ENCODE data around the gene CDC20. TPM values are rescaled to one million over a fixed set of nuclear protein-coding genes. Genes with fewer than 3 reads are reported as not detected.

Gene CDC20
- polyA plus RNA-seq, 1 of the 3 experiments (the other 2 are of a cell fraction): 82.7 TPM

DNA sequence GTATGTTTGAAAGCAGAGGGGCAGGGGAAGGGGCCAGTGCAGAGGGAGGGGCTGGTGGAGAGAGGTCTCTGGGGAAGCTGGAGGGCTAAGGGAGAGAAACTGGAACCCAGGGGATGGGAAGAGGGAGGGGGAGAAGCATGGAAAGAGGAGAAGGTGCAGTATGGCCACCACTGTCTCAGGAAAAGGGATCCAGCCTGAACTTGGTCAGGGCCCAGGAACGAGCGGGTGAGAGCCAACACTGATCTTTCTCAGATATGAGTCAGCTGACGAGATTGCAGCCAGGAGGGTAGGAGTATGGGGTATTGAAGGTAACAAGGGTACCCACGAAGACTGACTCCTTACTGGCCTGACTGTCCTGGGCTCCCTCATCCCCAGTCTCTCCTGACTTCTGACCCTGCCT is 40.0 kb upstream of the CDC20 start:
- whole genome bisulfite sequencing (ENCODE audit: low lambda C conversion rate): 60% methylated on average over 4 of the region's 4 CpGs
- Histone ChIP-seq H3F3A (replicated peaks; ENCODE audit: insufficient read depth) (no peaks in the 10 kb centered on the region), H3K9me3 (no peaks in the 10 kb centered on the region), H3K27me3 (ENCODE audit: insufficient read depth) (no peaks in the 10 kb centered on the region), H3K9ac (no peak overlapping the region), H3K4me3 (ENCODE audit: low read depth in 2 of 2, low read length in 1 of 2) (no peak overlapping the region), H3K27ac (ENCODE audit: low read depth in 2 of 2, low read length in 1 of 2) (no peak overlapping the region), H3K36me3 (replicated peaks in 1 of 2; ENCODE audit: control insufficient read depth in 1 of 2, insufficient read depth in 2 of 2, low read length in 1 of 2) (no peaks in the 10 kb centered on the region), H3K79me2 (ENCODE audit: insufficient read depth) (no peaks in the 10 kb centered on the region), H3K4me1 (ENCODE audit: control insufficient read depth in 1 of 2, insufficient read depth in 2 of 2, low read depth in 1 of 2, low read length in 1 of 2) (no peaks in the 10 kb centered on the region), H3K4me2 (no peak overlapping the region), H3K9me2 (no peaks in the 10 kb centered on the region), H4K20me1 (ENCODE audit: insufficient read depth) (no peaks in the 10 kb centered on the region), H2AFZ (ENCODE audit: low read depth) (no peak overlapping the region)
- TF ChIP-seq JUND (IDR thresholded peaks at IDR 0.05) (no peak), CHD2 (IDR thresholded peaks at IDR 0.05; ENCODE audit: low read length, partially characterized antibody) (no peak)
- TF ChIP-seq, protein P1, sequence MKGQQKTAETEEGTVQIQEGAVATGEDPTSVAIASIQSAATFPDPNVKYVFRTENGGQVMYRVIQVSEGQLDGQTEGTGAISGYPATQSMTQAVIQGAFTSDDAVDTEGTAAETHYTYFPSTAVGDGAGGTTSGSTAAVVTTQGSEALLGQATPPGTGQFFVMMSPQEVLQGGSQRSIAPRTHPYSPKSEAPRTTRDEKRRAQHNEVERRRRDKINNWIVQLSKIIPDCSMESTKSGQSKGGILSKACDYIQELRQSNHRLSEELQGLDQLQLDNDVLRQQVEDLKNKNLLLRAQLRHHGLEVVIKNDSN (IDR thresholded peaks at IDR 0.05; ENCODE audit: borderline replicate concordance, low read depth): no peak
- no peak for DNase-seq
- POLR2A ChIA-PET: no interaction called here
- CTCF ChIA-PET: interaction anchor here (0.8 kb wide), 1 partner anchor 92 kb away, joined by 3 read pairs; no protein-coding TSS in a partner anchor

- WGBS (ENCODE audit: low lambda C conversion rate): 89% methylated on average over 3 of the region's 5 CpGs
- H3K79me2 ChIP-seq (ENCODE audit: insufficient read depth): no peaks in the 10 kb centered on the region
- no peaks in the 10 kb centered on the region for H3K9me3 ChIP-seq
- no peaks in the 10 kb centered on the region for H3K9me2 ChIP-seq
- no peaks in the 10 kb centered on the region for H3K36me3 ChIP-seq (replicated peaks in 1 of 2; ENCODE audit: control insufficient read depth in 1 of 2, insufficient read depth in 2 of 2, low read length in 1 of 2)
- H4K20me1 ChIP-seq (ENCODE audit: insufficient read depth): no peaks in the 10 kb centered on the region
- H3F3A ChIP-seq (replicated peaks; ENCODE audit: insufficient read depth): no peaks in the 10 kb centered on the region
- no peak overlapping the region for H3K4me2 ChIP-seq
- H3K27me3 ChIP-seq (ENCODE audit: insufficient read depth): no peaks in the 10 kb centered on the region
- no peak overlapping the region for H2AFZ ChIP-seq (ENCODE audit: low read depth)
- DNase-seq: no peak
- H3K4me3 ChIP-seq (ENCODE audit: low read depth in 2 of 2, low read length in 1 of 2): no peak overlapping the region
- H3K9ac ChIP-seq: no peak overlapping the region
- H3K4me1 ChIP-seq (ENCODE audit: control insufficient read depth in 1 of 2, insufficient read depth in 2 of 2, low read depth in 1 of 2, low read length in 1 of 2): no peaks in the 10 kb centered on the region
- no peak overlapping the region for H3K27ac ChIP-seq (ENCODE audit: low read depth in 2 of 2, low read length in 1 of 2)
- ChIA-PET POLR2A (no interaction called here), CTCF (interaction anchor here (0.8 kb wide), 1 partner anchor 92 kb away, joined by 3 read pairs; no protein-coding TSS in a partner anchor)
- TF ChIP-seq NFIC (IDR thresholded peaks at IDR 0.05; ENCODE audit: borderline replicate concordance) (no peak), REST (IDR thresholded peaks at IDR 0.05; ENCODE audit: low read depth, low read length) (no peak), SIN3A (IDR thresholded peaks at IDR 0.05; ENCODE audit: borderline replicate concordance, low read depth, low read length) (no peak), MXI1 (IDR thresholded peaks at IDR 0.05; ENCODE audit: low read depth, low read length) (no peak), GATA2 (CRISPR knock-in tag; IDR thresholded peaks at IDR 0.05) (no peak), MAX (IDR thresholded peaks at IDR 0.05; ENCODE audit: low read depth) (no peak), TCF12 (IDR thresholded peaks at IDR 0.05) (no peak), POLR2AphosphoS5 (IDR thresholded peaks at IDR 0.05; ENCODE audit: low read depth, low read length) (no peak), FOXM1 (IDR thresholded peaks at IDR 0.05; ENCODE audit: low read depth) (no peak), CTCF (IDR thresholded peaks at IDR 0.05) (no peak), CHD2 (IDR thresholded peaks at IDR 0.05; ENCODE audit: low read length, partially characterized antibody) (no peak), ELF1 (IDR thresholded peaks at IDR 0.05) (no peak), RFX5 (IDR thresholded peaks at IDR 0.05; ENCODE audit: low read length) (no peak)
- TF ChIP-seq, protein P2, sequence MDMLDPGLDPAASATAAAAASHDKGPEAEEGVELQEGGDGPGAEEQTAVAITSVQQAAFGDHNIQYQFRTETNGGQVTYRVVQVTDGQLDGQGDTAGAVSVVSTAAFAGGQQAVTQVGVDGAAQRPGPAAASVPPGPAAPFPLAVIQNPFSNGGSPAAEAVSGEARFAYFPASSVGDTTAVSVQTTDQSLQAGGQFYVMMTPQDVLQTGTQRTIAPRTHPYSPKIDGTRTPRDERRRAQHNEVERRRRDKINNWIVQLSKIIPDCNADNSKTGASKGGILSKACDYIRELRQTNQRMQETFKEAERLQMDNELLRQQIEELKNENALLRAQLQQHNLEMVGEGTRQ (IDR thresholded peaks at IDR 0.05; ENCODE audit: borderline replicate concordance, low read depth, low read length): no peak
- TF ChIP-seq, protein P3, sequence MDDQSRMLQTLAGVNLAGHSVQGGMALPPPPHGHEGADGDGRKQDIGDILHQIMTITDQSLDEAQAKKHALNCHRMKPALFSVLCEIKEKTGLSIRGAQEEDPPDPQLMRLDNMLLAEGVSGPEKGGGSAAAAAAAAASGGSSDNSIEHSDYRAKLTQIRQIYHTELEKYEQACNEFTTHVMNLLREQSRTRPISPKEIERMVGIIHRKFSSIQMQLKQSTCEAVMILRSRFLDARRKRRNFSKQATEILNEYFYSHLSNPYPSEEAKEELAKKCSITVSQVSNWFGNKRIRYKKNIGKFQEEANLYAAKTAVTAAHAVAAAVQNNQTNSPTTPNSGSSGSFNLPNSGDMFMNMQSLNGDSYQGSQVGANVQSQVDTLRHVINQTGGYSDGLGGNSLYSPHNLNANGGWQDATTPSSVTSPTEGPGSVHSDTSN (IDR thresholded peaks at IDR 0.05): no peak
- TF ChIP-seq, protein P4, sequence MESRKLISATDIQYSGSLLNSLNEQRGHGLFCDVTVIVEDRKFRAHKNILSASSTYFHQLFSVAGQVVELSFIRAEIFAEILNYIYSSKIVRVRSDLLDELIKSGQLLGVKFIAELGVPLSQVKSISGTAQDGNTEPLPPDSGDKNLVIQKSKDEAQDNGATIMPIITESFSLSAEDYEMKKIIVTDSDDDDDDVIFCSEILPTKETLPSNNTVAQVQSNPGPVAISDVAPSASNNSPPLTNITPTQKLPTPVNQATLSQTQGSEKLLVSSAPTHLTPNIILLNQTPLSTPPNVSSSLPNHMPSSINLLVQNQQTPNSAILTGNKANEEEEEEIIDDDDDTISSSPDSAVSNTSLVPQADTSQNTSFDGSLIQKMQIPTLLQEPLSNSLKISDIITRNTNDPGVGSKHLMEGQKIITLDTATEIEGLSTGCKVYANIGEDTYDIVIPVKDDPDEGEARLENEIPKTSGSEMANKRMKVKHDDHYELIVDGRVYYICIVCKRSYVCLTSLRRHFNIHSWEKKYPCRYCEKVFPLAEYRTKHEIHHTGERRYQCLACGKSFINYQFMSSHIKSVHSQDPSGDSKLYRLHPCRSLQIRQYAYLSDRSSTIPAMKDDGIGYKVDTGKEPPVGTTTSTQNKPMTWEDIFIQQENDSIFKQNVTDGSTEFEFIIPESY (IDR thresholded peaks at IDR 0.05; ENCODE audit: borderline replicate concordance, low read depth): no peak
Measured at GRCh38 chr1:43319288-43319687, 39.5 kb upstream of the CDC20 start.
